ENCODE data around the gene CLEC18B. TPM values are rescaled to one million over a fixed set of nuclear protein-coding genes. Genes with fewer than 3 reads are reported as not detected.
"Not testable (repeated sequence)": the region's sequence is repeated elsewhere in the genome, so short reads cannot be mapped to it uniquely, and the experiment has no call there.

The CLEC18B gene
- total and polyA plus RNA-seq, 3 experiments from 2014 or later, result 0.29 TPM; not detected in 2

GRCh38 chr16:74391454-74392050 is 29.7 kb downstream of the CLEC18B start:
- H3K36me3 ChIP-seq (ENCODE audit: insufficient read depth, low read length); DNase-seq; H3K4me3 Mint-ChIP-seq; POLR2A ChIA-PET; H3K27ac Mint-ChIP-seq; H3K27me3 ChIP-seq (ENCODE audit: insufficient read depth, low read length, poor library complexity, severe bottlenecking); H3K27ac ChIP-seq (ENCODE audit: low read depth, low read length); H3K9me3 Mint-ChIP-seq; H3K4me3 ChIP-seq (ENCODE audit: low read length); CTCF ChIA-PET; H3K36me3 Mint-ChIP-seq; H3K27me3 Mint-ChIP-seq; H3K4me1 ChIP-seq (ENCODE audit: insufficient read depth, low read length); H3K9me3 ChIP-seq (ENCODE audit: low read length); H3K4me1 Mint-ChIP-seq: not testable (repeated sequence)

- H3K4me3 ChIP-seq (ENCODE audit: low read length); POLR2A ChIA-PET; H3K9me3 Mint-ChIP-seq; H3K27ac ChIP-seq (ENCODE audit: low read depth, low read length); H3K27ac Mint-ChIP-seq; H3K9me3 ChIP-seq (ENCODE audit: low read length); CTCF ChIA-PET; DNase-seq; H3K4me1 Mint-ChIP-seq; H3K36me3 ChIP-seq (ENCODE audit: insufficient read depth, low read length); H3K4me3 Mint-ChIP-seq; H3K27me3 Mint-ChIP-seq; H3K27me3 ChIP-seq (ENCODE audit: insufficient read depth, low read length, poor library complexity, severe bottlenecking); H3K36me3 Mint-ChIP-seq; H3K4me1 ChIP-seq (ENCODE audit: insufficient read depth, low read length): not testable (repeated sequence)
These were observed 38.8 kb downstream of the CLEC18B start for GRCh38 chr16:74382339-74383034.

- POLR2A ChIA-PET, result interaction anchor here (0.6 kb wide), 1 partner anchor 228 kb away, joined by 3 read pairs; no protein-coding TSS in a partner anchor
- H3K4me1 Mint-ChIP-seq; H3K9me3 ChIP-seq (ENCODE audit: low read length); H3K9me3 Mint-ChIP-seq; H3K27me3 ChIP-seq (ENCODE audit: insufficient read depth, low read length, poor library complexity, severe bottlenecking); H3K27ac ChIP-seq (ENCODE audit: low read depth, low read length); DNase-seq; H3K36me3 Mint-ChIP-seq; H3K4me1 ChIP-seq (ENCODE audit: insufficient read depth, low read length); H3K27me3 Mint-ChIP-seq; CTCF ChIA-PET; H3K4me3 ChIP-seq (ENCODE audit: low read length); H3K4me3 Mint-ChIP-seq; H3K36me3 ChIP-seq (ENCODE audit: insufficient read depth, low read length): not testable (repeated sequence)
- H3K27ac Mint-ChIP-seq, result peak overlapping the region in 2 of 8 donors; percentile 68 to 82
These were observed 47.5 kb downstream of the CLEC18B start for GRCh38 chr16:74373847-74374184.

- H3K4me3 Mint-ChIP-seq, result no peak overlapping the region
- DNase-seq, result no peak
- no peaks in the 10 kb centered on the region for H3K9me3 Mint-ChIP-seq
- Histone ChIP-seq H3K4me3 (ENCODE audit: low read length) (no peak overlapping the region), H3K9me3 (ENCODE audit: low read length) (no peaks in the 10 kb centered on the region), H3K4me1 (ENCODE audit: insufficient read depth, low read length) (no peaks in the 10 kb centered on the region), H3K27me3 (ENCODE audit: insufficient read depth, low read length, poor library complexity, severe bottlenecking) (no peaks in the 10 kb centered on the region), H3K36me3 (ENCODE audit: insufficient read depth, low read length) (no peaks in the 10 kb centered on the region), H3K27ac (ENCODE audit: low read depth, low read length) (no peak overlapping the region)
- no peaks in the 10 kb centered on the region for H3K36me3 Mint-ChIP-seq
- H3K27ac Mint-ChIP-seq, result peak overlapping the region in 2 of 8 donors; percentile 67 to 82
- no peaks in the 10 kb centered on the region for H3K27me3 Mint-ChIP-seq
- H3K4me1 Mint-ChIP-seq, result peaks cover 3 to 4% (median 3%) of the 10 kb centered on the region in 3 donors
- ChIA-PET POLR2A (interaction anchor here (0.6 kb wide), 1 partner anchor 228 kb away, joined by 3 read pairs; no protein-coding TSS in a partner anchor), CTCF (no interaction called here)
These were observed 48.1 kb downstream of the CLEC18B start for GRCh38 chr16:74372953-74373846.

GRCh38 chr16:74372369-74372768 is 48.9 kb downstream of the CLEC18B start:
- ChIA-PET CTCF (no interaction called here), POLR2A (no interaction called here)
- no peak overlapping the region for H3K4me3 ChIP-seq (ENCODE audit: low read length)
- H3K27me3 ChIP-seq (ENCODE audit: insufficient read depth, low read length, poor library complexity, severe bottlenecking), result no peaks in the 10 kb centered on the region
- H3K9me3 ChIP-seq (ENCODE audit: low read length), result no peaks in the 10 kb centered on the region
- Mint-ChIP-seq H3K4me3 (no peak overlapping the region), H3K27ac (peak overlapping the region in 5 of 8 donors; percentile 11 to 71 (median 21)), H3K9me3 (no peaks in the 10 kb centered on the region), H3K27me3 (no peaks in the 10 kb centered on the region), H3K36me3 (peaks cover 0 to 3% (median 0%) of the 10 kb centered on the region in 3 donors), H3K4me1 (peaks cover 5 to 7% (median 6%) of the 10 kb centered on the region in 3 donors)
- H3K27ac ChIP-seq (ENCODE audit: low read depth, low read length), result no peak overlapping the region
- peaks cover under 1% of the 10 kb centered on the region for H3K4me1 ChIP-seq (ENCODE audit: insufficient read depth, low read length)
- DNase-seq, result no peak
- H3K36me3 ChIP-seq (ENCODE audit: insufficient read depth, low read length), result no peaks in the 10 kb centered on the region

DNA sequence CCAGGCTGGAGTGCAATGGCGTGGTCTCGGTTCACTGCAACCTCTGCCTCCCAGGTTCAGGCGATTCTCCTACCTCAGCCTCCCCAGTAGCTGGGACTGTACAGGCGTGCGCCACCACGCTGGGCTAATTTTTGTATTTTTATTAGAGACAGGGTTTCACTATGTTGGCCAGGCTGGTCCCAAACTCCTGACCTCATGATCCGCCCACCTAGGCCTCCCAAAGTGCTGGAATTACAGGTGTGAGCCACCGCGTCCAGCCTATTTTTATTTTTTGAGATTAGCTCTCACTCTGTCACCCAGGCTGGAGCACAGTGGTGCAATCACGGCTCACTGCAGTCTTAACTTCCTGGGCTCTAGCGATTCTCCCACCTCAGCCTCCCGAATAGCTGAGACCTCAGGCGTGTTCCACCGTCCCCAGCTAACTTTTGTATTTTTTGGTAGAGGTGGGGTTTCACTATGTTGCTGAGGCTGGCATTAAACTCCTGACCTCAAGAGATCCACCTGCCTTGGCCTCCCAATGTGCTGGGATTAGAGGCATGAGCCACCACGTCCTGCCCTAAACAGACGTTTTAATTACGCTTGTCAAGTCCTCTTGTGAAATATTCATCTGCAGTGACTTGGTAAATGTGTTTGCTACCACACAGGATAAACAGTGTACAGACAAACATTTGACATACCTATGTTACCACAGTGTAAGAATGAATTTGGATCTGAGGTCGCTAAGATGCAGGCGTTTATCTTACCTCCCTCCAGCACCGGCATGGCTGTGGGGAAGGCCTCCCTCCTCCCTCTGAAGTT is 50.7 kb downstream of the CLEC18B start:
- POLR2A ChIA-PET; H3K9me3 ChIP-seq (ENCODE audit: low read length); H3K27me3 Mint-ChIP-seq; CTCF ChIA-PET; H3K36me3 Mint-ChIP-seq; H3K27me3 ChIP-seq (ENCODE audit: insufficient read depth, low read length, poor library complexity, severe bottlenecking); H3K9me3 Mint-ChIP-seq; H3K4me3 ChIP-seq (ENCODE audit: low read length); H3K36me3 ChIP-seq (ENCODE audit: insufficient read depth, low read length); H3K27ac ChIP-seq (ENCODE audit: low read depth, low read length); DNase-seq: not testable (repeated sequence)
- Mint-ChIP-seq H3K4me3 (peak overlapping the region in 1 of 7 donors; percentile 18), H3K4me1 (peaks cover 14 to 18% (median 17%) of the 10 kb centered on the region in 3 donors), H3K27ac (peak overlapping the region in 2 of 8 donors; percentile 70 to 81)
- peaks cover 13% of the 10 kb centered on the region for H3K4me1 ChIP-seq (ENCODE audit: insufficient read depth, low read length)

DNA sequence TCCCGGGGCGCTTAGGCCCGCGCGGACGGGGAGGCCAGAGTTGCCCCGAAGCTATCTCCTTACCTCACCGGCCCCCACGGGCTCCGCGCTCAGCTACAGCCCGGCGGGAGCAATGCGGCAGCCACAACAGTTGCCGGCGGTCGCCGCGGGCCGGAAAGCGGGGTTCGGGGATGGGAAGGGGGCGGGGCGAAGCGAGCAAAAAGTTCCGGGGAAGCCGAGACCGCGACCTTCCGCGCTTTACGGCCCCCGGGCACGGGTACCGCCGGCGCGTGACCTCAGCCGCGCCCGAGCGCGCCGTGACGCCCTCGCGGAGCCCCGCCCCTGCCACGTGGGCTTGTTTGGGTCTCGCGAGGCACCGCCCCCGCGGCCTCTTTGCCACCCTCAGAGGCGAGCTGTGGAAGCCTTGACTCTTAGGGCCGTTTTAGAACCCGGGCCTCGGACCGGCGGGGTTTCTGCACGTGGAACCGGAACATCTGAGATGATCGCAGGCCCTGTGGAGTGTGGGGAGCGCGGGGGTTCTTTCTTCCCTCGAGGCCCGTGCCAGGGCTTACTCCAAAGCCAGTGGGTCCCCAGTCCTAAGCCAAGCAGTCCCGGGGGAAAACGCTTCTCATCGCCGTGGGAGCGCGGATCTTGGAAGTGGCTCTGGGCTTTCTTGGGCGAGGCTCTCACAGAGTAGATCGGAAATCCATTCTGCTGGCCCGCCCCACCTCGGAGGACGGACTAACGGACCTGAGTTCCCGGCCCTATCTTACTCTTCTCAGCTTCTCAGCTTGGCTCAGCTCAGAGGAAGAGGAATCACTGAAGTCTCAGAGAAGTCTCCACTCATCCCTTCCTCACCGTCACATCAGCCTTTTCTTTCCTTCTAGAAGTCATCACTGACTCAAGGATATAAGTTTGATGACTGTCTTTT is 53.0 kb downstream of the CLEC18B start:
- Mint-ChIP-seq H3K4me1 (peaks cover 17 to 20% (median 17%) of the 10 kb centered on the region in 3 donors), H3K4me3 (peak overlapping the region; percentile 68 to 95 (median 91)), H3K27ac (peak overlapping the region; percentile 48 to 98 (median 96))
- POLR2A ChIA-PET; H3K36me3 Mint-ChIP-seq; H3K9me3 ChIP-seq (ENCODE audit: low read length); H3K27me3 Mint-ChIP-seq; H3K36me3 ChIP-seq (ENCODE audit: insufficient read depth, low read length); H3K27me3 ChIP-seq (ENCODE audit: insufficient read depth, low read length, poor library complexity, severe bottlenecking); H3K9me3 Mint-ChIP-seq; CTCF ChIA-PET: not testable (repeated sequence)
- Histone ChIP-seq H3K4me3 (ENCODE audit: low read length) (peak overlapping the region; percentile 83), H3K27ac (ENCODE audit: low read depth, low read length) (peak overlapping the region; percentile 73), H3K4me1 (ENCODE audit: insufficient read depth, low read length) (peaks cover 13% of the 10 kb centered on the region)
- DNase-seq, result peak; percentile 97 to 100 (median 99)
